ENCODE results near the gene MUS81. TPM values are rescaled to one million over a fixed set of nuclear protein-coding genes. Genes with fewer than 3 reads are reported as not detected.

The MUS81 gene
- total and polyA plus RNA-seq, 9 of the 15 experiments (the other 6 are each of a cell fraction or from before 2014, with no cell fraction given): 13.4 to 118 (median 53.7) TPM

GRCh38 chr11:65856689-65857499, 3.3 kb upstream of the MUS81 start (continued):
- TF ChIP-seq CUX1 (CRISPR knock-in tag; IDR thresholded peaks at IDR 0.05) (no peak), GTF3C2 (IDR thresholded peaks at IDR 0.05; ENCODE audit: borderline replicate concordance, extremely low read depth, insufficient read length) (no peak), TCFL5 (CRISPR knock-in tag; conservative IDR thresholded peaks at IDR 0.05) (no peak), ZNF512 (tag; IDR thresholded peaks at IDR 0.05) (no peak), PHF21A (IDR thresholded peaks at IDR 0.05; ENCODE audit: borderline replicate concordance, low read depth) (no peak), E2F3 (CRISPR knock-in tag; IDR thresholded peaks at IDR 0.05) (no peak), MCM7 (IDR thresholded peaks at IDR 0.05) (no peak), MYNN (IDR thresholded peaks at IDR 0.05) (no peak), MYNN (CRISPR knock-in tag; IDR thresholded peaks at IDR 0.05) (no peak), MIER1 (IDR thresholded peaks at IDR 0.05; ENCODE audit: low read depth) (no peak), TSC22D4 (tag; IDR thresholded peaks at IDR 0.05) (no peak), ZBTB9 (CRISPR knock-in tag; IDR thresholded peaks at IDR 0.05) (peak; percentile 51; the same call in 1 of the 2 replicates), TAL1 (IDR thresholded peaks at IDR 0.05) (no peak), FOXP4 (CRISPR knock-in tag; IDR thresholded peaks at IDR 0.05; ENCODE audit: borderline replicate concordance) (peak; percentile 92; the same call in 1 of the 2 replicates)
